ENCODE results near the gene CALHM6.

Gene CALHM6

GRCh38 chr6:116461331-116461931 lies at the start of gene CALHM6:
Gene CALHM6 (plus strand): TSS chr6:116461375. CDS start chr6:116461930, 555 bp downstream.
- DNase-seq, result no peak

GRCh38 chr6:116412270-116412669 lies 48.9 kb upstream of the CALHM6 start:
- no peak for DNase-seq

- no peak for DNase-seq
Measured at GRCh38 chr6:116413357-116413756, 47.8 kb upstream of the CALHM6 start.

GRCh38 chr6:116417661-116418060 lies 43.5 kb upstream of the CALHM6 start:
- DNase-seq, result no peak

GRCh38 chr6:116419069-116419786 lies 41.9 kb upstream of the CALHM6 start:
- no peak for DNase-seq

GRCh38 chr6:116420341-116420740 lies 40.8 kb upstream of the CALHM6 start:
- no peak for DNase-seq

GRCh38 chr6:116422238-116422637 lies 38.9 kb upstream of the CALHM6 start:
- no peak for DNase-seq

- no peak for DNase-seq
Measured at GRCh38 chr6:116424001-116424400, 37.2 kb upstream of the CALHM6 start.

- DNase-seq, result no peak
Measured at GRCh38 chr6:116426551-116426950, 34.6 kb upstream of the CALHM6 start.

- no peak for DNase-seq
Measured at GRCh38 chr6:116429111-116429510, 32.1 kb upstream of the CALHM6 start.

- DNase-seq, result no peak
Measured at GRCh38 chr6:116430860-116431259, 30.3 kb upstream of the CALHM6 start.

GRCh38 chr6:116431964-116432595 lies 29.1 kb upstream of the CALHM6 start:
- no peak for DNase-seq

- no peak for DNase-seq
Measured at GRCh38 chr6:116433206-116433712, 27.9 kb upstream of the CALHM6 start.

- no peak for DNase-seq
Measured at GRCh38 chr6:116434056-116434725, 27.0 kb upstream of the CALHM6 start.

- DNase-seq, result no peak
Measured at GRCh38 chr6:116436586-116436985, 24.6 kb upstream of the CALHM6 start.

- DNase-seq, result no peak
Measured at GRCh38 chr6:116437656-116438055, 23.5 kb upstream of the CALHM6 start.

GRCh38 chr6:116438590-116439448 lies 22.4 kb upstream of the CALHM6 start:
- no peak for DNase-seq

GRCh38 chr6:116439522-116440051 lies 21.6 kb upstream of the CALHM6 start:
- DNase-seq, result no peak

- no peak for DNase-seq
Measured at GRCh38 chr6:116443105-116443504, 18.1 kb upstream of the CALHM6 start.

GRCh38 chr6:116444092-116444491 lies 17.1 kb upstream of the CALHM6 start:
- peak; percentile 12 for DNase-seq

- DNase-seq, result no peak
Measured at GRCh38 chr6:116444575-116444974, 16.6 kb upstream of the CALHM6 start.

- no peak for DNase-seq
Measured at GRCh38 chr6:116445102-116445501, 16.1 kb upstream of the CALHM6 start.
